GM23338 (cell line): ENCODE data around the gene OR10P1. TPM values are rescaled to one million over a fixed set of nuclear protein-coding genes. Genes with fewer than 3 reads are reported as not detected.

Experiments
- POLR2AphosphoS5 ChIP-seq: IDR thresholded peaks from 2 replicates; pipeline ENCODE4 v1.6.1; 2016; ENCODE audit warnings: antibody characterized with exemption, low read depth
- ZNF462 ChIP-seq: fragments of 250-450 bp; sonication (Bioruptor Pico); IDR thresholded peaks from 2 replicates; pipeline ENCODE4 v1.5.0; 2020; ENCODE audit warnings: mild to moderate bottlenecking, moderate library complexity
- polyA plus RNA-seq: library from polyadenylated mRNA; unstranded; fragments of >200 nt; fragmentation: Nextera tagmentation; extraction: Ambion mirVana; gene quantifications from 2 replicates; pipeline ENCODE4 v1.2.1, GENCODE V29; 2016
- total RNA-seq: library from RNA; depleted of rRNA; stranded (reverse); fragments of >200 nt; shearing (Covaris generic); gene quantifications from 2 replicates; pipeline ENCODE4 v1.2.3, GENCODE V29; 2014
- TF ChIP-seq, protein P1 (sequence below): IDR thresholded peaks from one replicate; pipeline ENCODE4 v1.6.1; 2018; ENCODE audit warnings: antibody characterized with exemption; ENCODE audit not compliant: unreplicated experiment

OR10P1 gene
- total and polyA plus RNA-seq, 2 experiments from 2014 or later, result not detected

DNA sequence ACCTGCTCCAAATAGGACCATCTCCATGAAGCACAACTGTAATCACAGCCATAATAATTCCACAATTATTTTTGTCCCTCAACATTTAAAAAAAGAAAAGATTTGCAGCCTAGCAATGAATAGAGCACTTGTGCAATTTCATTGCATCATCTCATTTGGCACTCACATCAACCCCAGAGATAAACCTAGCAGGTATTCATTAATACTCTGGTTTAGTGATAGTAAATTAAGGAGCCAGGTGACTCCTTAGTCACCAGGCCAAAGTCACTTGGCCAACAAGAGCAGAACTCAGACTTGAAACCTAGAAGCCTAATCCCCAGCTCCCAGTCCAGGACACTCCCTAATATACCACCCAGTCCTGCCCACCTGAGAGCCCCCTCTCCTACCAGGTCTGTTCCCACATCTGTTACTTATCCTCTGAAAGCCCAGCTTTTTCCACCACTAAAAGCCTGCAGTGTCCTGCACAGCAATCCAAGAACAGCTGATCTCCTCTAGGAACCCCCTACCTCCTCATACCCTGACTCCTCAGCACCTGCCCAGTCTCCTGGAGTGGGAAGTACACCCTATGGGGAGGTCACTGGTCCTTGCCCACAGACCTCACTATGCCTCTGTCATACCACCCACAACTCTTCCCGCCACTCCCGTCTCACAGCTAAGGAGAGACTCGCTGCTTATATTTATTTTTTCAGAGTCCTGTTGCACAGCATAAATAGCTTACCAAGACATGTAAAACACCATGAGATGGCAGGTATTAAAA lies 22.1 kb downstream of the OR10P1 start (continued):
- TF ChIP-seq, protein P1, sequence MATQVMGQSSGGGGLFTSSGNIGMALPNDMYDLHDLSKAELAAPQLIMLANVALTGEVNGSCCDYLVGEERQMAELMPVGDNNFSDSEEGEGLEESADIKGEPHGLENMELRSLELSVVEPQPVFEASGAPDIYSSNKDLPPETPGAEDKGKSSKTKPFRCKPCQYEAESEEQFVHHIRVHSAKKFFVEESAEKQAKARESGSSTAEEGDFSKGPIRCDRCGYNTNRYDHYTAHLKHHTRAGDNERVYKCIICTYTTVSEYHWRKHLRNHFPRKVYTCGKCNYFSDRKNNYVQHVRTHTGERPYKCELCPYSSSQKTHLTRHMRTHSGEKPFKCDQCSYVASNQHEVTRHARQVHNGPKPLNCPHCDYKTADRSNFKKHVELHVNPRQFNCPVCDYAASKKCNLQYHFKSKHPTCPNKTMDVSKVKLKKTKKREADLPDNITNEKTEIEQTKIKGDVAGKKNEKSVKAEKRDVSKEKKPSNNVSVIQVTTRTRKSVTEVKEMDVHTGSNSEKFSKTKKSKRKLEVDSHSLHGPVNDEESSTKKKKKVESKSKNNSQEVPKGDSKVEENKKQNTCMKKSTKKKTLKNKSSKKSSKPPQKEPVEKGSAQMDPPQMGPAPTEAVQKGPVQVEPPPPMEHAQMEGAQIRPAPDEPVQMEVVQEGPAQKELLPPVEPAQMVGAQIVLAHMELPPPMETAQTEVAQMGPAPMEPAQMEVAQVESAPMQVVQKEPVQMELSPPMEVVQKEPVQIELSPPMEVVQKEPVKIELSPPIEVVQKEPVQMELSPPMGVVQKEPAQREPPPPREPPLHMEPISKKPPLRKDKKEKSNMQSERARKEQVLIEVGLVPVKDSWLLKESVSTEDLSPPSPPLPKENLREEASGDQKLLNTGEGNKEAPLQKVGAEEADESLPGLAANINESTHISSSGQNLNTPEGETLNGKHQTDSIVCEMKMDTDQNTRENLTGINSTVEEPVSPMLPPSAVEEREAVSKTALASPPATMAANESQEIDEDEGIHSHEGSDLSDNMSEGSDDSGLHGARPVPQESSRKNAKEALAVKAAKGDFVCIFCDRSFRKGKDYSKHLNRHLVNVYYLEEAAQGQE, result no peak
- no peak for TF ChIP-seq ZNF462 (CRISPR knock-in tag)
- no peak for TF ChIP-seq POLR2AphosphoS5
